Fibroblast of lung (primary cell): ENCODE results near the gene GBA3.

Experiments used
- CTCF ChIP-seq, 2 donors: IDR thresholded peaks in 1 of 2; conservative IDR thresholded peaks in 1 of 2; 1 replicate in 1 of 2; 2 replicates in 1 of 2; pipeline ENCODE4 v1.5.1; 2011 to 2012; ENCODE audit warnings: low read length in 2 of 2, control low read depth in 1 of 2, inconsistent platforms in 1 of 2, low read depth in 1 of 2, mild to moderate bottlenecking in 1 of 2
- EZH2 ChIP-seq: IDR thresholded peaks from 2 replicates; pipeline ENCODE4 v1.5.1; 2012; ENCODE audit warnings: low read length, control low read depth, mild to moderate bottlenecking; ENCODE audit errors: missing control alignments

- no peak for TF ChIP-seq CTCF (conservative IDR thresholded peaks at IDR 0.05 in 1 of 2, IDR thresholded peaks at IDR 0.05 in 1 of 2; ENCODE audit: low read depth in 1 of 2, low read length in 2 of 2)
- no peak for TF ChIP-seq EZH2
Measured at GRCh38 chr4:22643952-22644351, 48.8 kb upstream of the GBA3 start.
